H1 (cell line): Measurements from ENCODE around the gene CNST. TPM values are rescaled to one million over a fixed set of nuclear protein-coding genes. Genes with fewer than 3 reads are reported as not detected.

Experiments
- CTCF ChIA-PET: fragments of 300-600 bp; sonication (Branson Sonifier 250); formaldehyde crosslinking; loops from one replicate; lab custom pipeline; 2021; ENCODE audit not compliant: partially characterized antibody; lab: Charles Lee
- POLR2A ChIA-PET: fragments of 300-600 bp; sonication (Branson Sonifier 250); formaldehyde crosslinking; loops from one replicate; lab custom pipeline; 2021; ENCODE audit warnings: inconsistent platforms; ENCODE audit not compliant: partially characterized antibody; lab: Charles Lee
- DNase-seq, 2 experiments: peaks; one replicate each; pipeline versions ENCODE4 v3.0.0 to v3.0.0-alpha.2; 2010 to 2022; ENCODE audit warnings: low spot score in 2 of 2, low read depth in 1 of 2, mixed read lengths in 1 of 2
- FAIRE-seq: peaks from 2 replicates; lab custom pipeline; 2011; peaks lifted over from hg19 to GRCh38; lab: Jason Lieb, UNC
- H2AFZ ChIP-seq: 2 replicates; pipeline ENCODE4 v1.8.1; 2012; ENCODE audit warnings: low read length, inconsistent platforms
- H2AK5ac ChIP-seq: 2 replicates; pipeline ENCODE4 v1.6.1; 2013; ENCODE audit warnings: low read depth, low read length
- H2BK120ac ChIP-seq: replicated peaks from 2 replicates; pipeline ENCODE3; 2013; ENCODE audit warnings: low read depth, low read length, inconsistent platforms
- H2BK12ac ChIP-seq: 2 replicates; pipeline ENCODE4 v1.6.1; 2013; ENCODE audit warnings: low read depth, low read length
- H2BK15ac ChIP-seq: 2 replicates; pipeline ENCODE4 v1.6.1; 2013; ENCODE audit warnings: low read length
- H2BK20ac ChIP-seq: 2 replicates; pipeline ENCODE4 v1.6.1; 2013; ENCODE audit warnings: low read length
- H2BK5ac ChIP-seq: 2 replicates; pipeline ENCODE4 v1.6.1; 2013; ENCODE audit warnings: low read depth, low read length
- H3K14ac ChIP-seq: 2 replicates; pipeline ENCODE4 v1.6.1; 2013; ENCODE audit warnings: inconsistent platforms; ENCODE audit not compliant: insufficient read length
- H3K18ac ChIP-seq: 2 replicates; pipeline ENCODE4 v1.6.1; 2013; ENCODE audit warnings: low read length; ENCODE audit errors: extremely low read depth
- H3K23ac ChIP-seq: 2 replicates; pipeline ENCODE4 v1.6.1; 2013; ENCODE audit warnings: inconsistent platforms; ENCODE audit not compliant: insufficient read length
- H3K23me2 ChIP-seq: 2 replicates; pipeline ENCODE4 v1.6.1; 2013; ENCODE audit warnings: low read depth, low read length
- H3K27ac ChIP-seq: 2 replicates; pipeline ENCODE4 v1.6.1; 2011; ENCODE audit warnings: low read depth, low read length, inconsistent platforms
- H3K27me3 ChIP-seq, 4 experiments: replicated peaks in 1 of 4; 1 replicate in 1 of 4; 2 replicates in 3 of 4; pipeline versions ENCODE4 v1.6.1 to v1.8.1; 2011 to 2013; ENCODE audit warnings: low read length in 3 of 4, mild to moderate bottlenecking in 3 of 4, inconsistent platforms in 2 of 4, mixed read lengths in 2 of 4, moderate library complexity in 1 of 4; ENCODE audit not compliant: control insufficient read depth in 3 of 4, insufficient read depth in 3 of 4; ENCODE audit errors: extremely low read depth in 1 of 4
- H3K36me3 ChIP-seq, 4 experiments: 2 replicates each; pipeline versions ENCODE4 v1.6.1 to v1.8.1; 2011 to 2013; ENCODE audit warnings: mild to moderate bottlenecking in 4 of 4, low read length in 3 of 4, moderate library complexity in 2 of 4, control low read depth in 1 of 4, inconsistent platforms in 1 of 4; ENCODE audit not compliant: insufficient read depth in 4 of 4, control insufficient read depth in 2 of 4
- H3K4ac ChIP-seq: replicated peaks from 2 replicates; pipeline ENCODE3; 2013; ENCODE audit warnings: low read length, low read depth, mixed read lengths, inconsistent platforms; ENCODE audit not compliant: insufficient read length
- H3K4me1 ChIP-seq, 4 experiments: replicated peaks in 1 of 4; 1 replicate in 1 of 4; 2 replicates in 3 of 4; pipeline versions ENCODE4 v1.6.1 to v1.8.1; 2011 to 2013; ENCODE audit warnings: low read length in 3 of 4, inconsistent platforms in 2 of 4, mixed read lengths in 1 of 4; ENCODE audit not compliant: insufficient read depth in 4 of 4, control insufficient read depth in 3 of 4
- H3K4me2 ChIP-seq, 2 experiments: 2 replicates each; pipeline versions ENCODE4 v1.6.1 to v1.8.1; 2011 to 2013; ENCODE audit warnings: low read depth in 2 of 2, low read length in 2 of 2, control low read depth in 1 of 2, inconsistent platforms in 1 of 2, mild to moderate bottlenecking in 1 of 2; ENCODE audit not compliant: insufficient read depth in 1 of 2
- H3K4me3 ChIP-seq, 4 experiments: fragments of 200-600, 300-600 bp in 1 of 4; sonication (generic), shearing (Covaris generic), sonication (Bioruptor Twin) in 1 of 4; 2 replicates each; pipeline versions ENCODE4 v1.5.1 to v1.8.1; 2011 to 2016; ENCODE audit warnings: low read length in 4 of 4, low read depth in 3 of 4, control low read depth in 2 of 4, inconsistent platforms in 2 of 4, mild to moderate bottlenecking in 2 of 4, mixed read lengths in 1 of 4, moderate library complexity in 1 of 4; ENCODE audit not compliant: insufficient read depth in 2 of 4; ENCODE audit errors: extremely low read depth in 1 of 4
- H3K56ac ChIP-seq: replicated peaks from 2 replicates; pipeline ENCODE3; 2013; ENCODE audit warnings: low read depth, mild to moderate bottlenecking, mixed read lengths, low read length, inconsistent platforms; ENCODE audit not compliant: insufficient read length
- H3K79me1 ChIP-seq: 2 replicates; pipeline ENCODE4 v1.6.1; 2013; ENCODE audit warnings: low read depth, low read length, control low read depth
- H3K79me2 ChIP-seq, 2 experiments: 2 replicates each; pipeline versions ENCODE4 v1.6.1 to v1.8.1; 2012 to 2013; ENCODE audit warnings: low read length in 2 of 2, mild to moderate bottlenecking in 2 of 2, inconsistent platforms in 1 of 2; ENCODE audit not compliant: insufficient read depth in 2 of 2, control insufficient read depth in 1 of 2
- H3K9ac ChIP-seq, 4 experiments: replicated peaks in 1 of 4; 1 replicate in 1 of 4; 2 replicates in 3 of 4; pipeline versions ENCODE4 v1.6.1 to v1.8.1; 2011 to 2013; ENCODE audit warnings: low read depth in 3 of 4, low read length in 3 of 4, control low read depth in 2 of 4, mild to moderate bottlenecking in 2 of 4, moderate library complexity in 2 of 4, inconsistent platforms in 1 of 4; ENCODE audit errors: extremely low read depth in 1 of 4
- H3K9me3 ChIP-seq, 2 experiments: 2 replicates each; pipeline versions ENCODE4 v1.6.1 to v1.8.1; 2012 to 2013; ENCODE audit warnings: mild to moderate bottlenecking in 2 of 2, moderate library complexity in 2 of 2, control low read depth in 1 of 2, inconsistent platforms in 1 of 2, low read depth in 1 of 2, low read length in 1 of 2, mixed read lengths in 1 of 2; ENCODE audit not compliant: insufficient read depth in 2 of 2
- H4K20me1 ChIP-seq, 2 experiments: replicated peaks in 1 of 2; 2 replicates each; pipeline versions ENCODE3 to v1.8.1; 2011 to 2013; ENCODE audit warnings: inconsistent platforms in 2 of 2, low read length in 2 of 2, mild to moderate bottlenecking in 1 of 2; ENCODE audit not compliant: insufficient read depth in 2 of 2, control insufficient read depth in 1 of 2
- H4K5ac ChIP-seq: 2 replicates; pipeline ENCODE4 v1.6.1; 2013; ENCODE audit warnings: low read length, low read depth, mixed read lengths, inconsistent platforms; ENCODE audit not compliant: insufficient read length
- H4K8ac ChIP-seq: 2 replicates; pipeline ENCODE4 v1.8.0; 2013; ENCODE audit warnings: mild to moderate bottlenecking, moderate library complexity, low read length, inconsistent platforms; ENCODE audit not compliant: insufficient read depth; ENCODE audit errors: extremely low read depth
- H4K91ac ChIP-seq: replicated peaks from 2 replicates; pipeline ENCODE3; 2013; ENCODE audit warnings: low read length, mixed read lengths, inconsistent platforms; ENCODE audit not compliant: insufficient read length
- ASH2L ChIP-seq: fragments of 200-600, 300-600 bp; sonication (generic); IDR thresholded peaks from one replicate; pipeline ENCODE4 v1.7.1; 2017; ENCODE audit warnings: low read length
- ATF3 ChIP-seq: IDR thresholded peaks from 2 replicates; pipeline ENCODE4 v1.6.1; 2011; ENCODE audit warnings: low read depth, mild to moderate bottlenecking, low read length; ENCODE audit not compliant: insufficient read depth
- BACH1 ChIP-seq: IDR thresholded peaks from 2 replicates; pipeline ENCODE4 v1.6.1; 2012; ENCODE audit warnings: low read length, improper control_type of control experiment
- CTBP2 ChIP-seq: IDR thresholded peaks from 2 replicates; pipeline ENCODE4 v1.7.0; 2011; ENCODE audit warnings: borderline replicate concordance, mild to moderate bottlenecking, moderate library complexity, mixed read lengths, low read length; ENCODE audit not compliant: insufficient read depth, insufficient read length
- EZH2 ChIP-seq: fragments of 200-600 bp; sonication (generic); IDR thresholded peaks from 2 replicates; pipeline ENCODE4 v1.7.1; 2012; ENCODE audit warnings: low read depth, mild to moderate bottlenecking, moderate library complexity, low read length, inconsistent platforms; ENCODE audit not compliant: severe bottlenecking
- GABPA ChIP-seq: IDR thresholded peaks from 2 replicates; pipeline ENCODE4 v1.6.1; 2011; ENCODE audit warnings: mild to moderate bottlenecking, low read length, moderate library complexity, borderline replicate concordance; ENCODE audit not compliant: insufficient read depth
- POLR2AphosphoS5 ChIP-seq: IDR thresholded peaks from 2 replicates; pipeline ENCODE4 v1.6.1; 2011; ENCODE audit warnings: low read depth, low read length
- POU5F1 ChIP-seq: IDR thresholded peaks from 2 replicates; pipeline ENCODE4 v1.6.1; 2011; ENCODE audit warnings: low read depth, mild to moderate bottlenecking, low read length, moderate library complexity
- RFX5 ChIP-seq: IDR thresholded peaks from 2 replicates; pipeline ENCODE4 v1.6.1; 2011; ENCODE audit warnings: low read depth, low read length, improper control_type of control experiment, borderline replicate concordance
- SP2 ChIP-seq: IDR thresholded peaks from 2 replicates; pipeline ENCODE4 v1.6.1; 2012; ENCODE audit warnings: mild to moderate bottlenecking, low read length, inconsistent platforms
- SP4 ChIP-seq: IDR thresholded peaks from 2 replicates; pipeline ENCODE4 v1.6.1; 2012; ENCODE audit warnings: low read length, inconsistent platforms
- WGBS, 2 experiments: shearing (Covaris generic) in 1 of 2; methylation state at CpG; one replicate each; pipeline versions ENCODE4 v1.1.6 to v1.1.7; 2013 to 2015; ENCODE audit warnings: low lambda C conversion rate in 2 of 2, mixed read lengths in 2 of 2, inconsistent platforms in 1 of 2, low coverage in 1 of 2, missing lambda C conversion rate in 1 of 2; ENCODE audit not compliant: insufficient replicate concordance in 2 of 2, insufficient coverage in 1 of 2, insufficient read length in 1 of 2; ENCODE audit errors: extremely low coverage in 1 of 2, missing lambda C conversion rate in 1 of 2; 5-methylcytosine and 5-hydroxymethylcytosine counted together
- polyA plus RNA-seq, 7 experiments: library from polyadenylated mRNA; depleted of rRNA in 3 of 7; stranded (reverse) in 5 of 7; unstranded in 2 of 7; fragments of >200 nt in 5 of 7; fragments of 200-250 nt in 2 of 7; gene quantifications; 1 replicate in 5 of 7; 2 replicates in 1 of 7; 4 replicates in 1 of 7; pipeline versions ENCODE4 v1.2.1 to v1.2.3, GENCODE V29; 2011 to 2013; ENCODE audit warnings: missing spikeins in 2 of 7, mixed read lengths in 2 of 7
- total RNA-seq: library from RNA; stranded (reverse); fragmentation: NEBNext Ultra II Directional; extraction: Animal tissue kit (Norgen Biotek cat#: 25700); gene quantifications from 2 replicates; pipeline ENCODE4 v1.2.1, GENCODE V29; 2021

The CNST gene
- total and polyA plus RNA-seq, 2 of the 8 experiments (the other 6 are each of a cell fraction or from before 2014, with no cell fraction given) = 5.3 to 21.3 TPM

GRCh38 chr1:246587032-246587431 lies 20.8 kb downstream of the CNST start:
- no peak overlapping the region for H2BK20ac ChIP-seq
- no peaks in the 10 kb centered on the region for H3K23me2 ChIP-seq
- 90% methylated on average over 3 of the region's 3 CpGs; no CpG with 5 or more reads in 1 of the 2 experiments for WGBS, 2 experiments
- H4K5ac ChIP-seq = no peak overlapping the region
- H3K4me1 ChIP-seq = no peaks in the 10 kb centered on the region
- H4K20me1 ChIP-seq = no peaks in the 10 kb centered on the region
- H3K79me2 ChIP-seq = peaks cover 0 to 14% of the 10 kb centered on the region in 2 experiments; a peak in 2 of 4 replicates
- no peak overlapping the region for H3K4me2 ChIP-seq
- no peak overlapping the region for H4K91ac ChIP-seq
- no peak overlapping the region for H3K4me3 ChIP-seq
- H3K18ac ChIP-seq = no peak overlapping the region
- no peak overlapping the region for H3K27ac ChIP-seq
- H3K27me3 ChIP-seq = no peaks in the 10 kb centered on the region
- H2BK120ac ChIP-seq = no peak overlapping the region
- FAIRE-seq = no peak
- no peak overlapping the region for H2AK5ac ChIP-seq
- no peak overlapping the region for H4K8ac ChIP-seq
- no peak overlapping the region for H2BK5ac ChIP-seq
- CTCF ChIA-PET = interaction anchor here (1.3 kb wide), 1 partner anchor 9 kb away, joined by 3 read pairs; no protein-coding TSS in a partner anchor
- no peak overlapping the region for H3K4ac ChIP-seq
- POLR2A ChIA-PET = no interaction called here
- TF ChIP-seq POU5F1 = no peak
- TF ChIP-seq SP2 = no peak
- TF ChIP-seq POLR2AphosphoS5 = no peak
- TF ChIP-seq ATF3 = no peak
- no peak for TF ChIP-seq ASH2L
- no peak for TF ChIP-seq GABPA
- TF ChIP-seq RFX5 = no peak
- TF ChIP-seq CTBP2 = no peak
- TF ChIP-seq SP4 = no peak
- TF ChIP-seq EZH2 = no peak
- no peak for TF ChIP-seq BACH1
- TF ChIP-seq, all 59 proteins: peak for 0
- Histone ChIP-seq H3K23ac (no peak overlapping the region), H3K14ac (no peak overlapping the region), H3K56ac (no peak overlapping the region), H3K9me3 (no peaks in the 10 kb centered on the region; a peak in 1 of 4 replicates), H2BK15ac (no peak overlapping the region), H3K79me1 (no peaks in the 10 kb centered on the region; the same call in 1 of the 2 replicates), H3K9ac (no peak overlapping the region), H3K36me3 (peaks cover 0 to 6% (median 0%) of the 10 kb centered on the region in 4 experiments; a peak in 2 of 8 replicates), H2BK12ac (no peak overlapping the region), H2AFZ (no peak overlapping the region)
- no peak for DNase-seq
